Gastrocnemius medialis (tissue), 4 donors: ENCODE results near the gene DPYD. TPM values are rescaled to one million over a fixed set of nuclear protein-coding genes. Genes with fewer than 3 reads are reported as not detected.

Experiments used
- ATAC-seq, 2 donors: fragments of 150-250 bp; one replicate each; pipeline ENCODE4 v1.9.1; 2016
- DNase-seq, 2 donors: peaks; one replicate each; pipeline ENCODE4 v3.0.0-alpha.2; 2019
- H3K27ac ChIP-seq, 4 donors: fragments of 200-600 bp; sonication (generic); 1 replicate in 1 of 4; 2 replicates in 3 of 4; pipeline ENCODE4 v1.5.1; 2016 to 2018; ENCODE audit warnings: mild to moderate bottlenecking in 2 of 4, moderate library complexity in 1 of 4
- H3K27me3 ChIP-seq, 3 donors: fragments of 200-600 bp; sonication (generic) in 2 of 3; 1 replicate in 1 of 3; 2 replicates in 2 of 3; pipeline versions ENCODE4 v1.5.1 to v1.6.0; 2016 to 2019; ENCODE audit warnings: mild to moderate bottlenecking in 1 of 3, moderate library complexity in 1 of 3
- H3K36me3 ChIP-seq, 2 donors: fragments of 200-600 bp; sonication (generic) in 1 of 2; one replicate each; pipeline ENCODE4 v1.5.1; 2017 to 2018
- H3K4me1 ChIP-seq, 2 donors: fragments of 200-600 bp; sonication (generic) in 1 of 2; one replicate each; pipeline ENCODE4 v1.5.1; 2016 to 2017; ENCODE audit warnings: mild to moderate bottlenecking in 2 of 2
- H3K4me3 ChIP-seq, 4 donors: fragments of 200-600 bp; sonication (generic) in 3 of 4; 1 replicate in 1 of 4; 2 replicates in 3 of 4; pipeline ENCODE4 v1.5.1; 2016 to 2019; ENCODE audit warnings: mild to moderate bottlenecking in 2 of 4
- H3K9me3 ChIP-seq, 3 donors: fragments of 200-600 bp; sonication (generic) in 2 of 3; 1 replicate in 1 of 3; 2 replicates in 2 of 3; pipeline ENCODE4 v1.5.1; 2016 to 2019
- POLR2A ChIP-seq, 2 donors: fragments of 450-650 bp; IDR thresholded peaks; one replicate each; pipeline ENCODE4 v1.6.1; 2017; ENCODE audit warnings: antibody characterized with exemption in 2 of 2, mild to moderate bottlenecking in 2 of 2, moderate library complexity in 2 of 2
- in situ Hi-C, 4 donors: fragments of 200-750 bp; cut with MboI; loops; one replicate each; pipeline versions ENCODE4 v1.15.0 to v1.8.0; 2017; ENCODE audit warnings: low sequenced_read_pairs in 4 of 4
- intact Hi-C: fragments of 100-400 bp; cut with DNase I; formaldehyde crosslinking; loops from one replicate; pipeline ENCODE4 v1.15.1; 2023; ENCODE audit warnings: low total_unique reads
- total RNA-seq, 4 donors: library from RNA; depleted of rRNA; stranded (reverse); fragments of >200 nt; gene quantifications; one replicate each; pipeline versions ENCODE4 v1.1.0 to v1.2.3, GENCODE V29; 2016
- TF ChIP-seq, protein P1 (sequence below), 5 experiments: fragments of 450-650 bp in 3 of 5; fragments of 200-600 bp in 2 of 5; sonication (generic) in 2 of 5; IDR thresholded peaks in 4 of 5; conservative IDR thresholded peaks in 1 of 5; 1 replicate in 4 of 5; 2 replicates in 1 of 5; pipeline ENCODE4 v1.5.1; 2016 to 2019; ENCODE audit warnings: antibody characterized with exemption in 5 of 5, mild to moderate bottlenecking in 3 of 5, moderate library complexity in 3 of 5

The DPYD gene
- total RNA-seq, 4 donors from 2014 or later = 4.6 to 13.9 (median 9.1) TPM

DNA sequence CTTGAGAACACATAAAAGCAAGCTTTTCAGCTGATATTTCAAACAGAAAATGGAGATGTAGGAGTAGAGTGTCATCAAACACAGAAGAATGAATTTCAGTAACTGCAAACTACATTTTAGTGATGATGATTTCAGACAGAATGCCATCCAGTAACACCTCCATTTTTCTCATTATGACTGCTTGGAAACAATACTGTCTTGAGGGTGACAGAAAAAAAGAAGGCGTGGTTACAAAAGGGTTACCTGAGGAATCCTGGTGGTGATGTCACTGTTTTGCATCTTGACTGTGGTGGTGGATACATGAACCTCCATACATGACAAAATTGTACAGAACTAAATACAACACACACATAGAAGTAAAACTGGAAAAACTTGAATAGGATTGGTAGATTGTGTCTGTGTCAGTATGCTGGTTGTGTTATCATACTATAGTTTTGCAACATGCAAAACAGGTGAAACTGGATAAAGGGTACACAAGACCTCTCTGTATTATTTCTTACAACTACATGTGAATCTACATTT lies 823.4 kb downstream of the DPYD start:
- no peak overlapping the region for H3K27ac ChIP-seq
- in situ Hi-C loops = no loop called here
- no peaks in the 10 kb centered on the region for H3K4me1 ChIP-seq
- DNase-seq (no peak), ATAC-seq (no peak)
- no peaks in the 10 kb centered on the region for H3K9me3 ChIP-seq
- H3K4me3 ChIP-seq = no peak overlapping the region
- H3K36me3 ChIP-seq = peaks cover 0 to 5% of the 10 kb centered on the region in 2 donors
- no peaks in the 10 kb centered on the region for H3K27me3 ChIP-seq
- TF ChIP-seq, protein P1, sequence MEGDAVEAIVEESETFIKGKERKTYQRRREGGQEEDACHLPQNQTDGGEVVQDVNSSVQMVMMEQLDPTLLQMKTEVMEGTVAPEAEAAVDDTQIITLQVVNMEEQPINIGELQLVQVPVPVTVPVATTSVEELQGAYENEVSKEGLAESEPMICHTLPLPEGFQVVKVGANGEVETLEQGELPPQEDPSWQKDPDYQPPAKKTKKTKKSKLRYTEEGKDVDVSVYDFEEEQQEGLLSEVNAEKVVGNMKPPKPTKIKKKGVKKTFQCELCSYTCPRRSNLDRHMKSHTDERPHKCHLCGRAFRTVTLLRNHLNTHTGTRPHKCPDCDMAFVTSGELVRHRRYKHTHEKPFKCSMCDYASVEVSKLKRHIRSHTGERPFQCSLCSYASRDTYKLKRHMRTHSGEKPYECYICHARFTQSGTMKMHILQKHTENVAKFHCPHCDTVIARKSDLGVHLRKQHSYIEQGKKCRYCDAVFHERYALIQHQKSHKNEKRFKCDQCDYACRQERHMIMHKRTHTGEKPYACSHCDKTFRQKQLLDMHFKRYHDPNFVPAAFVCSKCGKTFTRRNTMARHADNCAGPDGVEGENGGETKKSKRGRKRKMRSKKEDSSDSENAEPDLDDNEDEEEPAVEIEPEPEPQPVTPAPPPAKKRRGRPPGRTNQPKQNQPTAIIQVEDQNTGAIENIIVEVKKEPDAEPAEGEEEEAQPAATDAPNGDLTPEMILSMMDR (IDR thresholded peaks at IDR 0.05 in 4 of 5, conservative IDR thresholded peaks at IDR 0.05 in 1 of 5) = no peak
- no peak for TF ChIP-seq POLR2A (IDR thresholded peaks at IDR 0.05)
- intact Hi-C loops = no loop called here

DNA sequence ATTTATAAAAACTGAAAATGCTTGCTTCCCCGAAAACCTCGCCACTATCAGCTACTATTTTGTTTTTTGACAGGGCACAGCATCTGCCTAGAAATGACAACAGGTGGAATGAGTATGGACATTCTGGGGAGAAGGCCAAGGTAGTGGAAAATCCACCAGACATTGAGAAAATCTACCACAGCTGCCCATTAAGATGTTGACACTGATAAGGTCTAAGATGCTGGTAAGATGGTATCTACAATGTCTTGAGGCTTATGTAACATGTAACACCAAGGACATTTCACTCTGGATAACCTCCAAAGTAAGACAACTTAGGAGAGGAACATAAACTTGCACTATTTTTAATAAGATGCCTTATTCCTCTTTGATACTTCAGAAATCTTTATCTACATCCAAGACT lies 825.1 kb downstream of the DPYD start:
- Histone ChIP-seq H3K36me3 (peaks cover 0 to 5% of the 10 kb centered on the region in 2 donors), H3K4me3 (no peak overlapping the region), H3K27ac (no peak overlapping the region), H3K9me3 (no peaks in the 10 kb centered on the region), H3K4me1 (no peaks in the 10 kb centered on the region), H3K27me3 (no peaks in the 10 kb centered on the region)
- intact Hi-C loops (no loop called here), in situ Hi-C loops (no loop called here)
- no peak for ATAC-seq
- TF ChIP-seq, protein P1 (IDR thresholded peaks at IDR 0.05 in 4 of 5, conservative IDR thresholded peaks at IDR 0.05 in 1 of 5) = no peak
- TF ChIP-seq POLR2A (IDR thresholded peaks at IDR 0.05) = no peak
- no peak for DNase-seq

DNA sequence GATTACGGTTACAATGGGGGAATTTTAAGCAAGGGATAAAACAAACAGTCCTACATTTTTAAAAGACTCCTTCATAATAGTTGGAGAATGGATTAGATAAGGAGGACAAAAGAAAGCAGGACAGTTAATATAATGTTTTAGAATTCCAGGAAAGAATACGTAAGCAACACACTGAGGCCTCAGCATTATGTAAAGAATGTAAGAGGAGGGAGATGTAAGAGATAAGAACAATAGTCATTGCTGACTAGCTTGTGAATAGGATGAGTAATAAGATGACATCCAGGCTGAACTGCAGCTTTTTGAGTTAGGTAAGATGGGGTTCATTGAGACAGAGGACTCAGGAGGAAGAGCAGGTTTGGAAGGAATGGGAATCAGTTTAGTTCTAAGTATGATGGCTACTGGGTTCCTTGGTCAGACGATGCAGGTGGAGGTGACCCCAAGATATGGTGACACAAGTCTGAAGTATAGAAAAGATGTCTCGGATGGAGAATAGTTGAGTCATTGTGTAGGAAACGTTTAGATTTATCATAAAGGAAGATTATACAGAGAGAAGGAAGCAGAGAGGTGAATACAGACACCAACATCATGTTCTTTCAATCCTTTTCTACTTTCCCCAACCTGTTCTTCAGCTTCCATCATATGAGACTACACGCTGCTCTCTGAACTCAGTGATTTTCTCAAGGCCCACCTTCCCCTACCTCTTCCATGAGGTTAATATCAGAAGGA lies 826.4 kb downstream of the DPYD start:
- no peak overlapping the region for H3K27ac ChIP-seq
- no peaks in the 10 kb centered on the region for H3K9me3 ChIP-seq
- TF ChIP-seq, protein P1 (IDR thresholded peaks at IDR 0.05 in 4 of 5, conservative IDR thresholded peaks at IDR 0.05 in 1 of 5) = no peak
- no peak for TF ChIP-seq POLR2A (IDR thresholded peaks at IDR 0.05)
- intact Hi-C loops (no loop called here), in situ Hi-C loops (no loop called here)
- H3K4me3 ChIP-seq = no peak overlapping the region
- no peaks in the 10 kb centered on the region for H3K27me3 ChIP-seq
- no peak for DNase-seq
- no peaks in the 10 kb centered on the region for H3K4me1 ChIP-seq
- peaks cover 0 to 5% of the 10 kb centered on the region in 2 donors for H3K36me3 ChIP-seq
- ATAC-seq = no peak

DNA sequence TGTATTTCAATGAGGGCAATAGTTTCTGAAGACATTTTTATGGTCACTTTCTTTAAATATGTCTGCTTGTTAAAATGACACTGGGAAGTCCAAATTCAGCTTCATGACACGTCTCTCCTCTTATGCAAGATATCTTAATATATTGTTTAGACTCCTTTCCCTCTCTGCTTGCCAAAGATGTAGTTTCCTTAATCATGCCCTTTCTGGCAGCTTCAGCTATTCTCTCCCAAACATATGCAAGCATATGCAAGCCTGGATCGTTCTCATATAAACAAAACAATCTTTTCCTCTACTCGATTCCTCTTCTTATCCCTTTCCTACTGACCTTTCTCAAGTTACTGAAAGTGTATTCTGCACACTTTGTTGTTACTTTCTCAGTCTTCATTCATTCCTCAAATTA lies 827.1 kb downstream of the DPYD start:
- Histone ChIP-seq H3K4me1 (no peaks in the 10 kb centered on the region), H3K9me3 (no peaks in the 10 kb centered on the region), H3K36me3 (peaks cover 0 to 5% of the 10 kb centered on the region in 2 donors), H3K27ac (no peak overlapping the region), H3K4me3 (no peak overlapping the region), H3K27me3 (no peaks in the 10 kb centered on the region)
- in situ Hi-C loops = no loop called here
- no peak for ATAC-seq
- no peak for DNase-seq
- TF ChIP-seq POLR2A (IDR thresholded peaks at IDR 0.05) = no peak
- TF ChIP-seq, protein P1 (IDR thresholded peaks at IDR 0.05 in 4 of 5, conservative IDR thresholded peaks at IDR 0.05 in 1 of 5) = no peak
- intact Hi-C loops = no loop called here
